HEK293 (cell line): ENCODE measurements around the gene NUP35.

Experiments
- CTCF ChIA-PET: fragments of 350-600 bp; formaldehyde crosslinking; extraction: SDS; loops from one replicate; lab custom pipeline; 2021; ENCODE audit warnings: antibody characterized with exemption; lab: Yijun Ruan, JAX
- POLR2A ChIA-PET: fragments of 300-600 bp; formaldehyde crosslinking; extraction: SDS; loops from one replicate; lab custom pipeline; 2020; ENCODE audit warnings: antibody characterized with exemption, inconsistent platforms; lab: Yijun Ruan, JAX
- H3K27ac ChIP-seq: fragments of 200-500 bp; sonication (Bioruptor generic); 2 replicates; pipeline ENCODE4 v1.5.1; 2014; ENCODE audit warnings: low read depth, low read length, control low read depth, inconsistent platforms; ENCODE audit errors: extremely low read depth
- H3K36me3 ChIP-seq, 2 experiments: fragments of 200-500 bp in 1 of 2; sonication (Bioruptor generic) in 1 of 2; 1 replicate in 1 of 2; 2 replicates in 1 of 2; pipeline ENCODE4 v1.5.1; 2014 to 2017; ENCODE audit warnings: inconsistent platforms in 2 of 2, low read length in 2 of 2; ENCODE audit not compliant: control insufficient read depth in 2 of 2, insufficient read depth in 1 of 2
- H3K4me1 ChIP-seq: fragments of 200-500 bp; sonication (Bioruptor generic); 2 replicates; pipeline ENCODE4 v1.5.1; 2014; ENCODE audit warnings: mild to moderate bottlenecking, low read length, inconsistent platforms; ENCODE audit not compliant: control insufficient read depth, insufficient read depth
- H3K4me3 ChIP-seq: 2 replicates; pipeline ENCODE4 v1.5.1; 2011; ENCODE audit warnings: low read depth, mild to moderate bottlenecking, control low read depth, low read length, moderate library complexity
- H3K9me3 ChIP-seq: fragments of 200-500 bp; sonication (Bioruptor generic); 2 replicates; pipeline ENCODE4 v1.5.1; 2014; ENCODE audit warnings: low read depth, low read length, inconsistent platforms; ENCODE audit not compliant: control insufficient read depth, insufficient read depth
- GLI2 ChIP-seq: fragments of 450-650 bp; formaldehyde crosslinking; IDR thresholded peaks from 2 replicates; pipeline ENCODE4; 2017; ENCODE audit warnings: missing biosample characterization, missing genetic modification characterization, low read depth, borderline replicate concordance
- KLF7 ChIP-seq: fragments of 450-650 bp; formaldehyde crosslinking; IDR thresholded peaks from 2 replicates; pipeline ENCODE4 v1.5.1; 2016; ENCODE audit warnings: missing biosample characterization, missing genetic modification characterization, borderline replicate concordance
- PRDM1 ChIP-seq: fragments of 450-650 bp; formaldehyde crosslinking; IDR thresholded peaks from 2 replicates; pipeline ENCODE4; 2016; ENCODE audit warnings: missing biosample characterization, missing genetic modification characterization
- ZBTB17 ChIP-seq: fragments of 450-650 bp; formaldehyde crosslinking; IDR thresholded peaks from 2 replicates; pipeline ENCODE4 v1.5.1; 2016; ENCODE audit warnings: missing biosample characterization, missing genetic modification characterization
- ZBTB20 ChIP-seq: fragments of 450-650 bp; formaldehyde crosslinking; IDR thresholded peaks from 2 replicates; pipeline ENCODE4 v1.5.1; 2016; ENCODE audit warnings: missing biosample characterization, missing genetic modification characterization
- ZFP3 ChIP-seq: fragments of 450-650 bp; formaldehyde crosslinking; IDR thresholded peaks from 2 replicates; pipeline ENCODE4 v1.5.1; 2016; ENCODE audit warnings: low read depth, missing biosample characterization, missing genetic modification characterization
- ZNF133 ChIP-seq: fragments of 450-650 bp; formaldehyde crosslinking; IDR thresholded peaks from 2 replicates; pipeline ENCODE4 v1.5.1; 2016; ENCODE audit warnings: missing biosample characterization, missing genetic modification characterization
- ZNF239 ChIP-seq: fragments of 450-650 bp; formaldehyde crosslinking; IDR thresholded peaks from 2 replicates; pipeline ENCODE4 v1.5.1; 2016; ENCODE audit warnings: missing biosample characterization, missing genetic modification characterization
- ZNF24 ChIP-seq: fragments of 450-650 bp; formaldehyde crosslinking; IDR thresholded peaks from 2 replicates; pipeline ENCODE4 v1.5.1; 2016; ENCODE audit warnings: missing biosample characterization, missing genetic modification characterization
- ZNF280D ChIP-seq: fragments of 450-650 bp; formaldehyde crosslinking; IDR thresholded peaks from 2 replicates; pipeline ENCODE4 v1.5.1; 2016; ENCODE audit warnings: missing biosample characterization, missing genetic modification characterization
- ZNF530 ChIP-seq: fragments of 450-650 bp; formaldehyde crosslinking; IDR thresholded peaks from 2 replicates; pipeline ENCODE4 v1.5.1; 2016; ENCODE audit warnings: low read depth, missing biosample characterization, missing genetic modification characterization
- TF ChIP-seq, protein P1 (sequence below): fragments of 450-650 bp; formaldehyde crosslinking; IDR thresholded peaks from 2 replicates; pipeline ENCODE4 v1.5.1; 2016; ENCODE audit warnings: missing biosample characterization, missing genetic modification characterization
- TF ChIP-seq, protein P2 (sequence below): fragments of 450-650 bp; formaldehyde crosslinking; IDR thresholded peaks from 2 replicates; pipeline ENCODE4 v1.5.1; 2016; ENCODE audit warnings: missing biosample characterization, missing genetic modification characterization

The NUP35 gene

DNA sequence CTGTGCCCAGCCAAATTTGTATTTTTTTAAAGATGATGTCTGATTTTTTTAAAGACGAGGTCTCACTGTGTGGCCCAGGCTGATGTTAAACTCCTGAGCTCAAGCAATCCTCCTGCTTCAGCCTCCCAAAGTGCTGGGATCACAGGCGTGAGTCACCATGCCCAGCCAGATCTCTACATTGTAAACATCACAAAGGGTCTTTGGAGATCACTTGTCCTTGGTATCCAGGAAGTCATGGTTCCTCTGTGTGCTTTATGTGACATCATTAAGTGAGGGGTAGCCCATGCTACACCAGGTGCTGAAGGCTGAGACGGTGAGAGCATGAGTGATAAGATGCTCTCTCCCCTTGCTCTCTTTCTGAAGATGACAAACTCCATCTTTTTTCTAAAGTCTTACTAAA is 7.0 kb upstream of the NUP35 start:
- ChIA-PET POLR2A (no interaction called here), CTCF (no interaction called here)
- H3K36me3 ChIP-seq: no peaks in the 10 kb centered on the region
- H3K4me1 ChIP-seq: no peaks in the 10 kb centered on the region
- no peak overlapping the region for H3K27ac ChIP-seq
- no peak overlapping the region for H3K4me3 ChIP-seq
- TF ChIP-seq ZNF280D (no peak), ZBTB17 (tag by site-specific recombination) (no peak), ZNF530 (no peak), GLI2 (tag by site-specific recombination) (no peak), KLF7 (tag by site-specific recombination) (no peak)
- TF ChIP-seq, all 188 proteins: peak for 0
- no peaks in the 10 kb centered on the region for H3K9me3 ChIP-seq

GRCh38 chr2:183123117-183123958 is 905 bp upstream of the NUP35 start:
- peak overlapping the region; percentile 81 for H3K4me3 ChIP-seq
- POLR2A ChIA-PET: interaction anchor here (2.4 kb wide), 1 partner anchor 44 kb away, joined by 18 read pairs; the partner anchor contains the start of gene DUSP19
- peak overlapping the region; percentile 14; the same call in 1 of the 2 replicates for H3K27ac ChIP-seq
- CTCF ChIA-PET: interaction anchor here (0.5 to 0.9 kb wide), 4 partner anchors 12 to 365 kb away, joined by 3 to 5 read pairs (median 3); no protein-coding TSS in a partner anchor
- no peaks in the 10 kb centered on the region for H3K9me3 ChIP-seq
- TF ChIP-seq ZNF239 (tag by site-specific recombination) (no peak), ZNF24 (tag by site-specific recombination) (no peak), ZNF133 (tag by site-specific recombination) (peak; percentile 84)
- TF ChIP-seq, all 188 proteins: peak for 1
- Histone ChIP-seq H3K4me1 (no peaks in the 10 kb centered on the region), H3K36me3 (no peaks in the 10 kb centered on the region)

- CTCF ChIA-PET: interaction anchor here (0.6 to 0.9 kb wide), 2 partner anchors 14 to 339 kb away, joined by 3 read pairs; no protein-coding TSS in a partner anchor
- H3K36me3 ChIP-seq: peaks cover 0 to 5% of the 10 kb centered on the region in 2 experiments; a peak in 1 of 3 replicates
- POLR2A ChIA-PET: interaction anchor here (2.4 kb wide), 1 partner anchor 44 kb away, joined by 18 read pairs; the partner anchor contains the start of gene DUSP19
- H3K27ac ChIP-seq: peak overlapping the region; percentile 14
- H3K9me3 ChIP-seq: no peaks in the 10 kb centered on the region
- H3K4me1 ChIP-seq: no peaks in the 10 kb centered on the region
- H3K4me3 ChIP-seq: peak overlapping the region; percentile 81
- TF ChIP-seq, protein P1, sequence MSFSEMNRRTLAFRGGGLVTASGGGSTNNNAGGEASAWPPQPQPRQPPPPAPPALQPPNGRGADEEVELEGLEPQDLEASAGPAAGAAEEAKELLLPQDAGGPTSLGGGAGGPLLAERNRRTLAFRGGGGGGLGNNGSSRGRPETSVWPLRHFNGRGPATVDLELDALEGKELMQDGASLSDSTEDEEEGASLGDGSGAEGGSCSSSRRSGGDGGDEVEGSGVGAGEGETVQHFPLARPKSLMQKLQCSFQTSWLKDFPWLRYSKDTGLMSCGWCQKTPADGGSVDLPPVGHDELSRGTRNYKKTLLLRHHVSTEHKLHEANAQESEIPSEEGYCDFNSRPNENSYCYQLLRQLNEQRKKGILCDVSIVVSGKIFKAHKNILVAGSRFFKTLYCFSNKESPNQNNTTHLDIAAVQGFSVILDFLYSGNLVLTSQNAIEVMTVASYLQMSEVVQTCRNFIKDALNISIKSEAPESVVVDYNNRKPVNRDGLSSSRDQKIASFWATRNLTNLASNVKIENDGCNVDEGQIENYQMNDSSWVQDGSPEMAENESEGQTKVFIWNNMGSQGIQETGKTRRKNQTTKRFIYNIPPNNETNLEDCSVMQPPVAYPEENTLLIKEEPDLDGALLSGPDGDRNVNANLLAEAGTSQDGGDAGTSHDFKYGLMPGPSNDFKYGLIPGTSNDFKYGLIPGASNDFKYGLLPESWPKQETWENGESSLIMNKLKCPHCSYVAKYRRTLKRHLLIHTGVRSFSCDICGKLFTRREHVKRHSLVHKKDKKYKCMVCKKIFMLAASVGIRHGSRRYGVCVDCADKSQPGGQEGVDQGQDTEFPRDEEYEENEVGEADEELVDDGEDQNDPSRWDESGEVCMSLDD (tag by site-specific recombination): no peak
- TF ChIP-seq GLI2 (tag by site-specific recombination) (peak; percentile 2; the same call in 1 of the 2 replicates), PRDM1 (0 out of 2 replicates have a peak, but pooled peaks have one; percentile 24)
Observed at GRCh38 chr2:183123959-183124221, 353 bp upstream of the NUP35 start.

GRCh38 chr2:183124957-183125255 is 663 bp downstream of the NUP35 start:
- H3K9me3 ChIP-seq: no peaks in the 10 kb centered on the region
- POLR2A ChIA-PET: interaction anchor here (2.4 kb wide), 1 partner anchor 45 kb away, joined by 18 read pairs; the partner anchor contains the start of gene DUSP19
- H3K27ac ChIP-seq: peak overlapping the region; percentile 75
- peak overlapping the region; percentile 81 for H3K4me3 ChIP-seq
- peaks cover 0 to 13% of the 10 kb centered on the region in 2 experiments; a peak in 1 of 3 replicates for H3K36me3 ChIP-seq
- no peaks in the 10 kb centered on the region for H3K4me1 ChIP-seq
- peak; percentile 47; the same call in 1 of the 2 replicates for TF ChIP-seq ZBTB20 (tag by site-specific recombination)
- TF ChIP-seq, protein P2, sequence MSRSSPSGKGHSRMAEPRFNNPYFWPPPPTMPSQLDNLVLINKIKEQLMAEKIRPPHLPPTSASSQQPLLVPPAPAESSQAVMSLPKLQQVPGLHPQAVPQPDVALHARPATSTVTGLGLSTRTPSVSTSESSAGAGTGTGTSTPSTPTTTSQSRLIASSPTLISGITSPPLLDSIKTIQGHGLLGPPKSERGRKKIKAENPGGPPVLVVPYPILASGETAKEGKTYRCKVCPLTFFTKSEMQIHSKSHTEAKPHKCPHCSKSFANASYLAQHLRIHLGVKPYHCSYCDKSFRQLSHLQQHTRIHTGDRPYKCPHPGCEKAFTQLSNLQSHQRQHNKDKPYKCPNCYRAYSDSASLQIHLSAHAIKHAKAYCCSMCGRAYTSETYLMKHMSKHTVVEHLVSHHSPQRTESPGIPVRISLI (tag by site-specific recombination): 0 out of 2 replicates have a peak, but pooled peaks have one; percentile 33
- no peak for TF ChIP-seq ZNF530
- TF ChIP-seq ZFP3 (tag by site-specific recombination): peak; percentile 46; the same call in 1 of the 2 replicates
- CTCF ChIA-PET: interaction anchor here (0.5 to 0.6 kb wide), 2 partner anchors 124 to 329 kb away, joined by 3 to 4 read pairs; no protein-coding TSS in a partner anchor
